ENCODE measurements around the gene KCNJ10.

KCNJ10 gene

DNA sequence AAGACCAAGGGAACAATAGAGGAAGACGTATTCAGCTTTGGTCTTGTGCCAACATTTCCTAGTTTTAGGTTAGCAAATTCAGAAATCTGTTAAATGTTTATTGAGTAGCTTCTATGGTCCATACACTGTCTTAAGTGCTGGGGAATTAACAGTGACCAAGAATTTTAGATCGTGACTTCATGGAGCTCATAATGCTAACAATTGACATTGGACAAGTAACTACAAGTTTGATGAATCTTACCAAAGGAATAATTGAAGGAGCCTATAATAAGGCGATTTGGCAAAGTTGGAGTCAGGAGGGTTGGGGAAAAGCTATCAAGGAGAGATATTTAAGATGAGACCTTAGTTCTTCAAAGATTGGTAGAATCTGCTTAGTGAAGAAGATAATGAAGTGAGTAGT, 114.5 kb downstream of the KCNJ10 start:
- no peak for DNase-seq

DNA sequence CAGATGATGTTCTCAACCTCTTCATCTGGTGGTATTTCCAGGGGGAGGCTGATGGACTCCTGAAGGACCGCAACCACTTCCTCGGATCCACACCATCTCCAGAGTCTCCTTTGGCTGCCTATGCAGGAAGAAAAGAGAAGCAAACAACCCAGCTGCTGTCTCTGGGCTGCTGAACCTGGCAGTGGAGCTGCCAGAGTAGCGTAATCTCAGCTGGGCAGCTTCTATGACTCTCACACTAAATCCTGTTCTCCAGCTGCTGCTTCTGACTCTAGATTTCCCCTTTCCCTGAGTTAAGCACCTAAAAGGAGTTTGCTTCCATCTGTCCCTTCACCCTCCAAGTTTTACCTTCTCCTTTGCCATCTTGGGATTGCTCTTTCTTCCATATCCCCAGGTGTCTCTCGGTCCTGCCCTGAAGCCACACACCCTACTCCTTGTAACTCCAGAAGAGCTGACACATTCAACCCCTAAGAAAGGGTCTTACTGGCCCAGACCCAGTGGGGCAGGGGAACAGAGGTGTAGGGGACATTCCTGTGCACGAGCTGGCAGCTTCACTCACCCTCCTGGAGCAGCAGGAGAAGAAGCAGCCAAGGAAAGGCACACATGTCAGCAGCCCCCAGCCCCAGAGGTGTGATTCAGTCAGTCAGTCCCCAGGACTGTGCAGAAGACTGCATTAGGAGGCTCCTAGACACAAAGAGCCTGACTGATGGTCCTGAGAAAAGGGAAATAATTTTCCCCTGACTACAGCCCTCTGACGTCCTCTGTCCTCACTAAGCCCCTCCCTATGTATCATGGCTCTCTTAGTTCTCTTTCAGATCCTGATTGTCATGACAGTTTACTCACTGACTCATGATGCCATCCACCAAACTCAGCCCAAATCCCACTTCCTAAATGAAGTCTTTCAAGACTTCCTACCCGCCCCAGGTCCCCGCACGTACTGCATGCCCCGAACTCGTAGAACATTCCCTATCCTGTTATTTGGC, 116.1 kb downstream of the KCNJ10 start, which contains the start of gene SLAMF9:
Gene SLAMF9, minus strand, starts transcription at position 702 of the 980 bp plus-strand sequence. Its CDS starts 100 bp downstream, at position 602.
- DNase-seq, result no peak

- DNase-seq, result no peak
Measured at GRCh38 chr1:159952932-159953331, 117.0 kb downstream of the KCNJ10 start.

DNA sequence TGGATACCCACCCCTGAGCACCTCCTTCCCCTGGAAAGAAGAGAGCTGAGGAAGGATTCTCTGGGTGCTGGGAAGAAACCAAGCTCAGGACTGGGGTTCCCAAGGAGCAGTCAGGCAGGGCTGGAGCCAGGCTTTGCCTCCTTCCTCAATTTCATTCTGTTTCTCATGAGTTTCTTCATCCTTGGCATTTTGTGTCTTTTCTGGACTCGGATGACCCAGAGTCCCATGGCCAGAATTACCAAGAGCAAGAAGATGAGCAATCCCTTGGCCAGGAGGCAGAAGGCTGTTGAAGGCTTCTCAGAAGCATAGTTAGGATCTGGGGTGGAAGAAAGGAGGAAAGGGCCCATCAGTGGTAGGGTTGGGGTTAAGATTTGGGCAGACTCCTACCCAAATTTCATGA, 118.4 kb downstream of the KCNJ10 start:
- DNase-seq, result no peak

DNA sequence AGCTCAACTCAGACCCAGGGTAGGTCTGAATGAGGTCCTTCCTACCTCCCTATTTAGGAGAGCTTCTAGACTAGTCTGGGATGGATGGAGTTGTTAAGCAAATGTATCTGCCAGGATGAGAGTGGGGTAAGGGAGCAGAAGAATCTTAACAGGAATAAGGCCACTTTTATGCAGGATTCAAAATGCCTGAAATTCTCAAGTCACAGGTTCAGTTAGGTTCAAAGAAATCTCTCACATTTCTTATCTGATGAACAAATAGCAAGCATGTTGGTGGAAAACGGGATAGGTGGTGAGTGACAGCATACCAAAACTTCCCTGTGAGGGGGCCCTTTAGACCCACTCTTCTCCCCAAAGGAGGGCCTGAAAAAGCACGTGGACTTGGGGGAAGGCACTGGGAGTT, 118.9 kb downstream of the KCNJ10 start:
- no peak for DNase-seq

- DNase-seq, result no peak
Measured at GRCh38 chr1:159949981-159950381, 120.0 kb downstream of the KCNJ10 start.

DNA sequence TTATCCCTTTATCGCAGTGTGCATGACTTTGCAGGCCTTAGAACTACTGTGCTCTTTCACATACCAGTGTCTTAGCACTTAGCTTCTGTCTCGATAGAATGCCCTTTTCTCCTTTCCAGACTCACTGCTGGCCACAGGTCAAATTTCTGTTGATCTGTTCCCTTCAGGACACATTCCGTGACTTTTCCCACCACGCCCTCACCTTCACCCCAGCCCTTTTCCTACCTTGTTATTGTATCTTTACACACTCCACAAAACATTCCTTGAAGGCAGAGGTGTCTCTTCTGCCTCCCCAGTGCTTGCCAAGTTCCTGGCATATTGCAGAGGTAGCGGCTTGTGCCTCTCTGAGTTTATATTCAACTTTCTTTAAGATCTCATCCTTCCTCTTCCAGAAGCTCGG, 120.8 kb downstream of the KCNJ10 start:
- DNase-seq, result no peak
